SJCRH30 (cell line): ENCODE results near the gene SMIM41. TPM values are rescaled to one million over a fixed set of nuclear protein-coding genes. Genes with fewer than 3 reads are reported as not detected.

Experiments
- DNase-seq, 2 experiments: peaks; one replicate each; pipeline ENCODE4 v3.0.0-alpha.2; 2015 to 2020
- H3K27ac ChIP-seq: fragments of 250-450 bp; sonication (Bioruptor Pico); 2 replicates; pipeline ENCODE4 v1.5.1; 2020; ENCODE audit warnings: mild to moderate bottlenecking, moderate library complexity
- H3K27me3 ChIP-seq: fragments of 250-450 bp; sonication (Bioruptor Pico); 2 replicates; pipeline ENCODE4 v1.5.1; 2020; ENCODE audit warnings: mild to moderate bottlenecking, moderate library complexity
- H3K36me3 ChIP-seq: fragments of 250-450 bp; sonication (Bioruptor Pico); 2 replicates; pipeline ENCODE4 v1.5.1; 2020; ENCODE audit warnings: mild to moderate bottlenecking, moderate library complexity
- H3K4me1 ChIP-seq: fragments of 250-450 bp; sonication (Bioruptor Pico); 2 replicates; pipeline ENCODE4 v1.5.1; 2020; ENCODE audit warnings: mild to moderate bottlenecking, moderate library complexity
- H3K4me3 ChIP-seq: fragments of 250-450 bp; sonication (Bioruptor Pico); 2 replicates; pipeline ENCODE4 v1.5.1; 2020; ENCODE audit warnings: mild to moderate bottlenecking, moderate library complexity
- H3K9me3 ChIP-seq: fragments of 250-450 bp; sonication (Bioruptor Pico); replicated peaks from 2 replicates; pipeline ENCODE4 v1.5.1; 2020; ENCODE audit warnings: mild to moderate bottlenecking, moderate library complexity
- total RNA-seq: library from RNA; depleted of rRNA; stranded (reverse); fragments of >200 nt; shearing (Covaris generic); gene quantifications from 2 replicates; pipeline ENCODE4 v1.2.3, GENCODE V29; 2014; rRNA removed

SMIM41 gene
- total RNA-seq = not detected in 2 replicates

DNA sequence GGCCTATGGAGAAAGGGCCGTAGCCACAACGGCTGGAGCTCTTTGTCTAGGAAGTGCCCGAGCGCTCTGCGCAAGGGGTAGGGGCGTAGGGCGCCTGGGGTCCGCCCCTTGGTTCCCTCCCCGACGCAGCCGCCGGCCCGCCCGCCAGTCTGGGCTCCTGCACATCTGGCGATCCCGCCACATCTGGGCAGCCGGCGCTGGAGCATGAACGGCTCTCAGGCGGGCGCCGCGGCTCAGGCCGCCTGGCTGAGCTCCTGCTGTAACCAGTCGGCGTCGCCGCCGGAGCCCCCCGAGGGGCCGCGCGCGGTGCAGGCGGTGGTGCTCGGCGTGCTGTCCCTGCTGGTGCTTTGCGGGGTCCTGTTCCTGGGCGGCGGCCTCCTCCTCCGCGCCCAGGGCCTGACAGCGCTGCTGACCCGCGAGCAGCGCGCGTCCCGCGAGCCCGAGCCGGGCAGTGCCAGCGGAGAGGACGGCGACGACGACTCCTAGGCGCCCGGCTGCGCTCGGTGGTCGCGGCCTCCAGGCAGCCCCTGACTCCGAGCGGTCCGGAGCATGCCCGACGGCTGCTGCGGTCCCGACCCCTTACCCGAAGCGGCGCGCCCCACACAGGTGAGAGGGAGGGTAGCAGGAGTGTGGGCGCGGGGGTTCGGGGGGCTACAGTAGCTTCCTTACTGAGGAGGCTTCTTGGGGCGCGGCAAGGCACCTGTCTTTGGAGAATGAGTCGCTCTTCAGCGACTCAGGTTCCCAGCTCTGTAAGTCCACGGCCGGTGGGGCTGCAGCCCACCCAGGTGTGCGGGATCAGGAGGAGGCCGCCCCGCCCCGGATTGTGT is at the start of gene SMIM41:
Gene SMIM41 (plus strand): TSS at position 129 of the 827 bp plus-strand sequence. CDS start 76 bp downstream, at position 205.
- DNase-seq = no peak
- Histone ChIP-seq H3K36me3 (peaks cover 22% of the 10 kb centered on the region), H3K27ac (no peak within 1 kb of the TSS), H3K4me3 (no peak within 1 kb of the TSS), H3K9me3 (no peaks in the 10 kb centered on the region), H3K4me1 (peaks cover 29% of the 10 kb centered on the region), H3K27me3 (no peaks in the 10 kb centered on the region)

GRCh38 chr12:52032446-52032803 is 47.1 kb upstream of the SMIM41 start:
- Histone ChIP-seq H3K27ac (no peak overlapping the region), H3K9me3 (no peaks in the 10 kb centered on the region), H3K36me3 (no peaks in the 10 kb centered on the region), H3K27me3 (no peaks in the 10 kb centered on the region; the same call in none of the 2 replicates), H3K4me3 (0 out of 2 replicates have a peak overlapping the region, but pooled peaks have one; percentile 5), H3K4me1 (peaks cover 26% of the 10 kb centered on the region)
- DNase-seq = no peak

GRCh38 chr12:52032804-52033445 is 46.6 kb upstream of the SMIM41 start:
- peak overlapping the region; percentile 51 for H3K27ac ChIP-seq
- H3K36me3 ChIP-seq = no peaks in the 10 kb centered on the region
- no peaks in the 10 kb centered on the region for H3K9me3 ChIP-seq
- DNase-seq = peak; percentile 98
- H3K4me1 ChIP-seq = peaks cover 26% of the 10 kb centered on the region
- H3K4me3 ChIP-seq = peak overlapping the region; percentile 53
- no peaks in the 10 kb centered on the region; the same call in none of the 2 replicates for H3K27me3 ChIP-seq

- peak overlapping the region; percentile 53 for H3K4me3 ChIP-seq
These were observed 45.9 kb upstream of the SMIM41 start for GRCh38 chr12:52033446-52034140.

DNA sequence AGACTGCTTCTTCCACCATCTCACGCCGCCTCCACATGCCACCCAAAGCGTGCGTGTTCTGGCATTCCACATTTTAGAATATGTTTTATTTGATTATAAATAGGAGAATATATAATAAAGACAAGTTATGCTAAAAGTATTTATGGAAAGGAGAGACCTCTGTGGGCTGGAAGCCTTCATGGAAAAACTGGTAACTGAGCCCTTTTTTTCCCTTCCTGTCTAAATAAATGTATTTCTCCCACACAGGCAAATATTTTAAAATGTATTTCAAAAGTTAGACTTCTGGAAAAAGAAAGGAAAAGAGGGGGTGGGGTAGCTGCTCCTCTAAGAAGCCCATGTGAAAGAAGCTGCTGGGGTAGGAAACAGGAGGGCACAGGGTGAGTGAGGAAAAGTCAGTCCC is 44.3 kb upstream of the SMIM41 start:
- no peak for DNase-seq
- no peaks in the 10 kb centered on the region; the same call in none of the 2 replicates for H3K27me3 ChIP-seq
- no peaks in the 10 kb centered on the region for H3K36me3 ChIP-seq
- H3K27ac ChIP-seq = no peak overlapping the region
- peaks cover 17% of the 10 kb centered on the region; the same call in 1 of the 2 replicates for H3K4me1 ChIP-seq
- no peak overlapping the region for H3K4me3 ChIP-seq
- no peaks in the 10 kb centered on the region for H3K9me3 ChIP-seq

More at GRCh38 chr12:52033446-52034140, 45.9 kb upstream of the SMIM41 start:
- peaks cover 26% of the 10 kb centered on the region for H3K4me1 ChIP-seq
- no peaks in the 10 kb centered on the region for H3K9me3 ChIP-seq
- no peaks in the 10 kb centered on the region for H3K36me3 ChIP-seq
- DNase-seq = no peak
- H3K27ac ChIP-seq = peak overlapping the region; percentile 51
- H3K27me3 ChIP-seq = no peaks in the 10 kb centered on the region; the same call in none of the 2 replicates

GRCh38 chr12:52035926-52036325 is 43.6 kb upstream of the SMIM41 start:
- Histone ChIP-seq H3K27me3 (no peaks in the 10 kb centered on the region; the same call in 1 of the 2 replicates), H3K9me3 (no peaks in the 10 kb centered on the region), H3K4me3 (no peak overlapping the region), H3K27ac (no peak overlapping the region), H3K36me3 (no peaks in the 10 kb centered on the region), H3K4me1 (peaks cover 20% of the 10 kb centered on the region)
- no peak for DNase-seq

DNA sequence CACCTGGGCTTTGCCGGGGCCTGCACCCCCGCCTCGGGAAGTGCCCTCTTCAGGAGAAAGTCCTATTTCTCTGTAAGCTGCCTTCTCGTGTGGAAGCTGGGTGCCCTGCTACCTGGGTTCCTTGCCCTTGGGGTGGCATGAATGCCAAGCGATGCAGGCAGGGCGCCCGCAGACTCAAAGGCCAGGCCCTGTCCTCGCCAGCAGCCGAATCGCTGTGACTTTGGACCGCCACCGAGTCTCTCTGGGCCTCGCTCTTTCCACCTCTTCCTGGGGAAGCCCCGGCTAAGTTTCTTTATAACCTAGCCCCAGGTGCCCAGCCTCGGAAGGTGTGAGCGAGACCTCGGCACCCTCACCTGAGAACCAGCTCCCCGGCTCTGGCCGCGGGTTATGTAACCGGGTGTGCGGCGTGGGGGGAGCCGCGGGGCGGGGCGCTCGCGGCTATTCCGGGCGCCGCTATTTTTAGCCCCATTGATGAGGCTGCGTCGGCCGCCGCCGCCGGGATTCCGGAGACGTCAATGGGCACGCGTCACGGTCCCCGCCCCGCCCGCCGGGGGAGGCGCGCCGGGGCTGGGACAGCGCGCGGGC is 42.8 kb upstream of the SMIM41 start:
- no peak overlapping the region for H3K27ac ChIP-seq
- H3K4me1 ChIP-seq = peaks cover 27% of the 10 kb centered on the region
- H3K4me3 ChIP-seq = peak overlapping the region; percentile 76
- no peaks in the 10 kb centered on the region; the same call in 1 of the 2 replicates for H3K27me3 ChIP-seq
- peak; percentile 74 to 75 for DNase-seq
- H3K9me3 ChIP-seq = no peaks in the 10 kb centered on the region
- H3K36me3 ChIP-seq = no peaks in the 10 kb centered on the region

DNA sequence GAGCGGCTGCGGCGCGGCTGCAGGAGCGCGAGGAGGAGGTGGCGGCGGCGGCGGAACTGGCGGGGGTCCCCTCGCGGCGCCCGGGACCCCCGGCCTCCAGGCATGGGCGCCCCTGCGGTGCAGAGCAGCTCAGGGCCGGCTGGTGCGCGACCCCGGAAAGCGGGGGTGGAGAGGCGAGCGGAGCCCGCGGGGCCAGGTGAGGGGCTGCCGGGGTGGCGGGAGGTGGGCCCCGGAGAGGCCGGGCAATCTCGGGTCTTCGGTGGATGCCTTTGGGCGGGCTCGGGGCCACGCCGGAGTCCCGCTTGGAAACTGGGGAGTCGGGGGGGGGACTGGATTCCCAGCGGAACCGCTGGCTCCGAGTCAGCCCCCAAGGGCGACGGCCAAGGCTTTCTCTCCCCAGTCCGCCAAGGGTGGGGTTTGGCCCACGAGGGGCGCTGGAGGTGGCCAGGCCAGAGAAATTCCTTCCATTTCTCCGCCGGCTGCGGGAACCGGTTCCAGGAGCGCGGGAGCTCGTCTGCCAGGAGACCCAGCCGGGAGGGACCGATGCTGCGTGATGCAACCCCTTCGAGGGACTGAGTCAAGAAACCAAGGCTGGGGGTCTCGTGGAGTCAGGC is 42.1 kb upstream of the SMIM41 start:
- Histone ChIP-seq H3K27me3 (no peaks in the 10 kb centered on the region), H3K27ac (no peak overlapping the region; the same call in 1 of the 2 replicates)

GRCh38 chr12:52038447-52038846 is 41.1 kb upstream of the SMIM41 start:
- H3K27me3 ChIP-seq = no peaks in the 10 kb centered on the region
- DNase-seq = no peak
- no peak overlapping the region for H3K4me3 ChIP-seq
- no peak overlapping the region for H3K27ac ChIP-seq
- H3K9me3 ChIP-seq = no peaks in the 10 kb centered on the region
- H3K4me1 ChIP-seq = peaks cover 40% of the 10 kb centered on the region
- no peaks in the 10 kb centered on the region for H3K36me3 ChIP-seq

More for the DNA sequence above, 42.1 kb upstream of the SMIM41 start:
- Histone ChIP-seq H3K36me3 (no peaks in the 10 kb centered on the region), H3K4me3 (peak overlapping the region; percentile 76), H3K9me3 (no peaks in the 10 kb centered on the region), H3K4me1 (peaks cover 34% of the 10 kb centered on the region)
- peak; percentile 45 to 46 for DNase-seq

- H3K27me3 ChIP-seq = no peaks in the 10 kb centered on the region
- H3K36me3 ChIP-seq = no peaks in the 10 kb centered on the region
- H3K9me3 ChIP-seq = no peaks in the 10 kb centered on the region
- no peak overlapping the region; the same call in 1 of the 2 replicates for H3K27ac ChIP-seq
- peaks cover 39% of the 10 kb centered on the region for H3K4me1 ChIP-seq
- DNase-seq = no peak
- H3K4me3 ChIP-seq = no peak overlapping the region
These were observed 38.5 kb upstream of the SMIM41 start for GRCh38 chr12:52041035-52041434.

DNA sequence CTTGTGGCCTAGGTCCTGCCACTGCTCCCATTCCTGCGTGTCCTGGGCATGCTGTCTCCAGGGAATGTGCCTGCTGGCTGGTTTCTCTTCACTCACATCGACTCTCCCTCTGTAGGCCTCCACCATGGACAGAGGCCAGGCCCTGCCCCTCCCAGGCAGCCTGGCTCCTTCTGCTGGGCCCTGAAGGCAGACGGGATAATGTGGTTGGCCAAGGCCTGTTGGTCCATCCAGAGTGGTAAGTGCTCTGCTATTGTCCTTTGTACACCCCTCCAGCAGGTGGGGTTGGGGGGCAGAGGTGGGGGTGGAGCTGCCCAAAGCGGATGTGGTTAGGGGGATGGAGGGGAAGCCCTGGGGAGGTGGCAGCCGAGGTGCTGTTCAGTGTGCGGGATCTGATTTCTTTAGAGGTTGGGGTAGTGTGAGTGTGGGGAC is 37.8 kb upstream of the SMIM41 start:
- Histone ChIP-seq H3K9me3 (no peaks in the 10 kb centered on the region), H3K4me1 (peaks cover 32% of the 10 kb centered on the region), H3K36me3 (no peaks in the 10 kb centered on the region), H3K27ac (peak overlapping the region; percentile 44; the same call in 1 of the 2 replicates), H3K27me3 (no peaks in the 10 kb centered on the region), H3K4me3 (no peak overlapping the region)
- peak; percentile 93 to 95 for DNase-seq

- H3K4me1 ChIP-seq = peaks cover 32% of the 10 kb centered on the region
- peak; percentile 33 to 58 for DNase-seq
- H3K27ac ChIP-seq = peak overlapping the region; percentile 44; the same call in 1 of the 2 replicates
- H3K4me3 ChIP-seq = no peak overlapping the region
- H3K36me3 ChIP-seq = no peaks in the 10 kb centered on the region
- no peaks in the 10 kb centered on the region for H3K27me3 ChIP-seq
- no peaks in the 10 kb centered on the region for H3K9me3 ChIP-seq
These were observed 36.7 kb upstream of the SMIM41 start for GRCh38 chr12:52042706-52043385.

DNA sequence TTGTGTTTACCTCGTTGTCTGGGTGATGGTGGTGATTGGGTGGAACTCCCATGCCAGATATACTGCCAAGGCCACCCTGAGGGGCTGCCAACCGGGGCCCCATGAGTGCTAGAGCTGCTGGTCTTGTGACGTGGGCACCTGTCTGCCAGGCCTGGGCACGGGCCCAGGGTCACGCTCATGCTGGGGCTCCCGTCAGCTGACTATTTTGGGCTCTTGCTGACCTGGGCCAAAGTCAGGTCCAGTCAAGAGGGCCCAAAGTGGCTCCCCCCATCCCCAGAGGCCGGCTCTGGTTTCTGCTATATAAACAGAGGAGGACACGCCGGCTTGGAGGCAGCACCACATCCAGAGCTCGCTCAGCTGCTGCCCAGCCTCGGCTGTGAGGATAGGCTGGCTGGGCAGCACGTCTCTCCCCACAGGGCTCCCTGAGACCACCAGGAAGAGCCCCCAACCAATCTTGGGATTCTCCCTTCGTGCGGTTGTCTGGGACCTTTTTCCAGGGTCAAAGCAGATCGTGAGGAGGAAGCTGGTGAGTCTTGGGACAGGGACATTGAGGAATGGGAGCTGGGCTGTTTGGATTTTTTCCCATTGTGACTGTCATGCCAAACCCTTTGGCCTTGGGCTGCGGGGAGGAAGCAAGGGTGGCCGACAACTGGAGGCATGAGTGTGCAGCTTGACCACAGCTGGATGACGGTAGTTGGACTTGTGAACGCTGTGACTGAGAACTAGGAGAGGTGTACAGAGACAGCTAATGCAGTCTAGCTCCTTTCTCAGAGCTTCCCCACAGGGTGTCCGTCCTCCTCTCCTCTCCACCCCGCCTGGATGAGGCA is 35.9 kb upstream of the SMIM41 start:
- DNase-seq = no peak
- H3K36me3 ChIP-seq = no peaks in the 10 kb centered on the region
- no peaks in the 10 kb centered on the region for H3K27me3 ChIP-seq
- peaks cover 32% of the 10 kb centered on the region for H3K4me1 ChIP-seq
- no peak overlapping the region for H3K4me3 ChIP-seq
- no peak overlapping the region for H3K27ac ChIP-seq
- no peaks in the 10 kb centered on the region for H3K9me3 ChIP-seq
